GM21528 (cell line): Measurements from ENCODE around the gene LY6G5C.
A peak's percentile ranks its signal among the peaks of the same experiment; 100 is the strongest.

Source experiments
- ATAC-seq: cut with Tn5 transposase; IDR thresholded peaks from one replicate; pipeline ENCODE4 v1.9.1; 2021; ENCODE audit warnings: mild to moderate bottlenecking, moderate library complexity; ENCODE audit not compliant: unreplicated experiment, low FRiP score

The LY6G5C gene

DNA sequence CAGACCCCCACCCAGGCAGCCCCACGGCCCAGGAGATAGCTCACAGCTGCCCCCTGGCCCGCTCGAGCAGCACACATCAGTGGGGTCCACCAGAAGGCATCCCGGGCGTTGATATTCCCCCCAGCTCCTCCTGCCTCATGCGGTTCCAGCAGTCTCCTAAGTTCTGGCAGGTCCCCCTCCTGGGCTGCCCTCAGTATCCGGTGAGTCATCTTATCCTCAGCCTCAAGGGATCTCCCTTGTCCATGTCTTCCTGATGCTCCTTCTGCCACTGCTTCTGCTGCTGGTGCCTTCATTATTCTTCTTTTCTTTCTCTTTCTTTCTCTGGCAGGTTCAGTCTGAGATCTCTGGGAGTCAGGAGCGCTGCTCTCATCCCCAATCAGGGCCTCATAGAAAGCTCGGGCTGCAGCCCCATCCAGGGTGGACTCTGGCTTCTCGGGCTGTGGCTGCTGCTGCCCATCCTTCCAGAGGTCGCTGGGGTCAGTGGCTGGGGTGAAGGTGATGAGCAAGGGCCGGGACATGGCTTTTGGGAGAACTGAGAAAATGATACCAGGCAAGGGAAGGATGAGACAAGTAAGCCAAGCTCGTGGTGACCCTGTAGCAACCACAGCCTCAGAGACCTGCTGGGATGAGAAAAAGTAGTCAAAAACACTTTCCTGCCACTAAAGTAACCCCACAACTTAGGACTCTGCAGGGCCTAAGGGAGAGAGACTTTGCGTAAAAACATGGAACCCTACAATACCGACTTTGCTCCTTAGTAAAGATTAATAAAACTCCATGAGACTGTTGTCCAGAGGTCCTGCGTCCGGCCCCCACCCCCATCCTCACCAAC, 16.7 kb downstream of the LY6G5C start:
- ATAC-seq, result no peak

DNA sequence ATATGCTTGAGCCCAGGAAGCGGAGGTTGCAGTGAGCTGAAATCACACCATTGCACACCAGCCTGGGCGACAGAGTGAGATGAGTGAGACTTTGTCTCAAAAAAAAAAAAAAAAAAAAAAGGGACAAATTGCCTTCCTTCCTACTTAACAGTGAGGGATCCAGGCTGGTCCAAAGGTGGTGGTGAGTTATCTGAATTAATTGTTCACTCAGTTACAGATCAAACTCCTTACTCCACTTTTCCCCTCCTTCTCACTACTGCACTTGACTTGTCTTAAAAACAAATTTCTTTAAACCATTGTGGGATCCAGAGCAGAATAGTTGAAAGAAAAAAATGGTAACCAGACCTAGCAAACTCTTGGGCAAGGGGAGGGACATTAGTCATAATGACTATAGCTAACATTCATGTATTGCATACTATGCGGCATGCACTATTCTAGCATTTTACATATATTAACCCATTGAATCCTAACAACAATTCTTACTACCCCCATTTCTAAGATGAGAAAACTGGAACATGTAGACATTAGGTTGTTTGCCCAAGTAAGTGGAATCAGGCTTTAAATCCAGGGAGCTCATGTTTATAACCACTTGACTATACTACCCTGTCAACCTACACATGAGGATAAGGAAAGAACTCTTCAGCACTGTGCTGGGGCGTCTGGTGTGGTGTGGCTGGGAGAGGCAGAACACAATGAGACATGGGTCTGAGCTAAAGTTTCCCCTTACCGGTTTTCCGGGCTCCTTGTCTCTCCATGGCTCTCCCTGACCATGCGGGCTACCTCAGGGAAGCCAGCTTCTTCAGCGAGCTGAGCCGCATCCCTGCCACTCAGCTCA, 17.5 kb downstream of the LY6G5C start:
- no peak for ATAC-seq

DNA sequence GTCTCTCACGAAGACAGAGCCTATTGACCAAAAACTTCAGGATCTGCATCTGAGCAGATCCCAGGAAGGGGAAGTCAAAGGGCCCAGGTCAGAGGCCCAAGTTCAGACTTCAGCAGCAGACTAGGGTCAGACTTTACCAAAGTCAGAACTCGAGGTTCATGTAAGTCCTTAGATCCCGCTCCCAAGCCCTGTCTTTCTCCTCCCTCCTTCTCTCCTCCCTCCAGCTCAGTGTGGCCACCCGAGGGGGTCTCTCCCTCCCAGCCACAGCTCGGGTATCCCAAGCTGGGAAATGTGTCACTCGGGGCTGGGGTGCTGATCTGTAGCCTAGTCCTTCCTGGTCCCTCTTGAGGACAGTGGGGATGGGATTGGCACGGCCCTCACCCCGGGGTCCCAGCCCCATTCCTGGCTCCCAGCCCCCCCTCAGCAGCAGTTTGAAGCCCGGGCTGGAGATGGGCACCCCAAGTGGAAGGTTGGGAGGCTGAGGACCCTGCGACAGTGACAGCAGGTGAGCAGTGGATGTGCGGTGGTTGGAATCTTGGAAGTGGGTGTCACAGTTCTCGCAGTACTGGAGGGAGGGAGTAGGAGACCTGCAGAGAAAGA, 18.6 kb downstream of the LY6G5C start:
- ATAC-seq, result no peak

DNA sequence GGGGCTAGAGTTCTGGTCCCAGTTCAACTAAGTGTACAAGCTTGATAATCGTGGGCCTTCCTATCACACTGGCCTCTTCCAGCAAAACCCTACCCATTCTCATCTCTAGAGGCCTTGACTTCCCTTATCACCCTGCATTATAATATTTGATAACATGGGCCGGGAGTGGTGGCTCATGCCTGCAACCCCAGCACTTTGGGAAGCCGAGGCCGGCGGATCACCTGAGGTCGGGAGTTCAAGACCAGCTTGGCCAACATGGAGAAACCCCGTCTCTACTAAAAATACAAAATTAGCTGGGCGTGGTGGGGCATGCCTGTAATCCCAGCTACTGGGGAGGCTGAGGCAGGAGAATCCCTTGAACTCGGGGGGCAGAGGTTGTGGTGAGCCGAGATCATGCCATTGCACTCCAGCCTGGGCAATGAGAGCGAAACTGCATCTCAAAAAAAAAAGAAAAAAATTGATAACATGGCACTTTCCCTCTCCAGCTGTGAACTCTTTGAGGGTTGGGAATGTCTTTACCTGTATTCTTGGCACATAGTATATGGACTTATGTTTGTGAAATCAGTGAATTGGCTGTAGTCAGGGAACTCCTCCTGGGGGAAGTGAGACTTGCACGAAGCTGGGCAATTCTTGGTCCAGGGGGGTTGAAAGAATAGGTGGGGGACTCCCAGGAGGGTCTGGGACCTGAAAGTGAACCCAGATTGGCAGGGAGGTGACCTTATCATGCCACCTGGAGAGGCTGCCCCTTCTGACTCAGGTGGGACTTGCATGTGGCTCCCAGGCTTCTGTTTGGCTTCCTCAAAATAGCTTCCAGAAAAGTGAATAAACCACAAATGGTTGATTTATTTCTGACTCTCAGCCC, 19.4 kb downstream of the LY6G5C start:
- ATAC-seq, result no peak

DNA sequence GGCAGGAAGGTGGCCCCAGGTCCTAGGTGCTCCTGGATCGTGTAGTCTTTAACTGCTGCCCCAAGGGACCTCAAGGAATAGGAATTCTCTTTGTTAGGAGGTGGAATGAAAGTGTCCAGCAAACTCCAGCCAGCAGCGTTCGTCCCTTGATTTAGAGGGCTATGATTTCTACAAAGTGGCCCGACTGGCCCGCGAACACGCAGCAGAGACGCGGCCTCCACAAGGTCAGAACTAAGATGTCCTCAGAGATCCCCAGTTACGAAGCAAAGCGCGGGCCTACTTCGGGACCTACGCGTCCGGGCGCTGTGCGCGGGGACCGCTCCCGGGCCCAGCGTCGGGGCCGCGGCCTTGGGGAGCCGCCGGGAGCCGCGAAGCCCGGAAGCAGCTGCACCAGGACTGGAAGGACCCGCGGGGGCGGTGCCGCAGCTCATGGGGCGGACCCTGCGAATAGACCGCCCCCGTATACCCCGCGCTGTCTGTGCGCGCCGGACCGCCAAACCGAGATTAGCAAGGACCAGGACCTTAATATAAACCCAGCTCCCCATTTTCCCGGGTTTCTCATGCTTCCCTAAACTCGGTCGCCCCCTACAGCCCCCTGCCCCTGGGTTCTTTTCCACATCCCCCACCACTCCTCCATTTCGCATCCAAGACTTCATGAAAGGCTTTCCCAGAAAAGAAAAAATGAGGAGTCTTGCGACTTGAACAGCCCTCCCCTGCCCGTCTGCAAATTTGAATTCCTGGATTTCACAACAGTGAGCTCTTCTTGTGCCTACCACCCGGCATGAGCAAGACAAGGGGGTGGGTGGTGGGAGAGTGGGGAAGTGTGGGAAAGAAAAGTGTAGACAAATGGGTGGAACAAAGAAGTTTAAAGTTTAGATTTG, 20.2 kb downstream of the LY6G5C start, which contains the start of gene C6orf47:
Gene C6orf47 (minus strand): TSS at position 398 of the 881 bp plus-strand sequence. CDS start 831 bp downstream, outside the sequence.
- ATAC-seq, result no peak

DNA sequence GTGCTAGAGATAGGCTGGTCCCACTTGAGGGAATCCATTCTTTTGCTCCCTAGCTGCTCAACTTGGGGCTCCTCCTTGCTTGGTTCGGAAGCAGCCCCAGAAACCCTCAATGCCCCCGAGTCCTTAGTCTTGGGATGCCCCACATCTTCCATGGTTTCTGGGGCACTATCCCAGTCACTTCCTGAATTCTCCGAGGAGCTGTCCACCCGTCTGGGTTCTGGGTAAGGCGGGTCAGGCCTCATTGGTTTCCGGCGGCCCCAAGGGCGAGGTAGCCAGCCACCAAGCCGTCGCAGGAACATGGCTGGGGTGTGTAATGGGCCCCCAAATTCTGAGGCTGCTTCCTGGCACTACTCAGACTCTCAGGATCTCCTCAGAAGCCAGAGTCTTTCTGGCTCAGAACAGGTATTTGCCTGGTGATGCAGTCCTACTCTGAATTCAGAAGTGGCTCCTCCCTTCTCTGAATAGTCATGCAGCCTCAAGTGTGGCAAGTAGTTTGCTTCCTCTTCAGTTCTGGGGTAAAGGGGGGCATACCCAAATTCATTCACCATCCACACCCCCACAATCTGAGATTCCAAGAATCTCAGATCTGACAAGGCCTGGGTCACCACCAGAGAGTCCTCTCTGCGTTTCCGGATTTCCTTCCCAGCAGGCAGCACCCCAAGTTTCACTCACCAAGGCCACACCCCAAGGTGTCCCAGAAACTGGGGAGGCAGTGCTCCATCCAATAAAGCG, 21.1 kb downstream of the LY6G5C start:
- no peak for ATAC-seq

DNA sequence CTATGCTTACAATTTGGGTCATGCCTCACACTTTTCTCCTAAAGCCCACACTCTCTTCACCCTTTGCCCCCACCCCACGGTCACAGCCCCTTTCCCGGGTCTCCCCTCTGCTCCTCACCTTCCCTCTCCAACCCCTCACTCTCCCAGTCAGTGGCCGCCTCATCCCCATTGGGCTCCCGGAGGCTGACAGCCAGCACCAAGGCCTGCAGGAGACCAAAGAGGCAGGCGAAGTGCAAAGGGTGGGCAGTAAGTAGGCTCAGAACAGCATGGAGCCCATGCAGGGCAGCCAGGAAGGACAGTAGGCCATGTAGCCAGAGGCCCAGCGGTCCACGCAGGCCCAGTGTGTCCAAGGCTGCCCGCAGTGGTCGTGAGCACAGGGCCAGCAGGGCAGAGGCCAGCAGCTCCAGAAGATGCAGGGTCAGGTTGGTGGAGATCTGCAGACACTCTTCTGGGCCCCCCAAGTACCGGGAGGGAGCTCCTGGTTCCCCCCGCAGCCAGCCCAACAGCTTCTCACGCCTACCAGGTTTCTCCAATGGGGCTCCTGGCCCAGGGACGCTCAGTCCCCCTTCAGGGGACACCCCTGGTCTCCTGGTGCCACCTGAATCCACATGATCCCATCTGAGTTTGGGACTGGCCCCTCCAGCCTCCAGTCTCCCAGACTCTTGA, 21.8 kb downstream of the LY6G5C start:
- no peak for ATAC-seq

DNA sequence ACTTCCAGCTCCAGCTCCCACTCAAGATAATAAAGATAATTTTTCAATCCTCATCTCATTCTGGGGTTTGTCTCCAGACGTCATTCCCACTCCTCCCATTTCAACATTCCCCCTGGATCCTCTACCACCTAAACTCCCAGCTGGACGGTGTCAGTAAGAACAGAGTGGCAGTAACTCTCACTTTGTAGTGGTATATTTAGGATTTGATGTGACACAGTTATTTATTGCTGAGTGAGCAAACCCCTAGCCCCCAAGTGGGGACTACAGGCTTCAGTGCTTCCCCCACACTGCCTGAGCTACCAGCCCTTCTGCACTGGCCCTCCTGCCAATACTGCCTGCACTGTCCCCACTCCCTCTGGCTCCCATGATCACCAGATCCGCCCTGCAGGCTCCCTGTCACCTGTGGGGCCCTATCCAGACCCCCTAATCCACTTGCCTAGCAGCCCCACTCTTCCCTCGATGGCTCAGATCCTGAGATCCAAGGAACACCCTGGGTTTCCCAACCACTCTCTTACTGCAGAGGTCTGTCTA, 22.6 kb downstream of the LY6G5C start:
- no peak for ATAC-seq

DNA sequence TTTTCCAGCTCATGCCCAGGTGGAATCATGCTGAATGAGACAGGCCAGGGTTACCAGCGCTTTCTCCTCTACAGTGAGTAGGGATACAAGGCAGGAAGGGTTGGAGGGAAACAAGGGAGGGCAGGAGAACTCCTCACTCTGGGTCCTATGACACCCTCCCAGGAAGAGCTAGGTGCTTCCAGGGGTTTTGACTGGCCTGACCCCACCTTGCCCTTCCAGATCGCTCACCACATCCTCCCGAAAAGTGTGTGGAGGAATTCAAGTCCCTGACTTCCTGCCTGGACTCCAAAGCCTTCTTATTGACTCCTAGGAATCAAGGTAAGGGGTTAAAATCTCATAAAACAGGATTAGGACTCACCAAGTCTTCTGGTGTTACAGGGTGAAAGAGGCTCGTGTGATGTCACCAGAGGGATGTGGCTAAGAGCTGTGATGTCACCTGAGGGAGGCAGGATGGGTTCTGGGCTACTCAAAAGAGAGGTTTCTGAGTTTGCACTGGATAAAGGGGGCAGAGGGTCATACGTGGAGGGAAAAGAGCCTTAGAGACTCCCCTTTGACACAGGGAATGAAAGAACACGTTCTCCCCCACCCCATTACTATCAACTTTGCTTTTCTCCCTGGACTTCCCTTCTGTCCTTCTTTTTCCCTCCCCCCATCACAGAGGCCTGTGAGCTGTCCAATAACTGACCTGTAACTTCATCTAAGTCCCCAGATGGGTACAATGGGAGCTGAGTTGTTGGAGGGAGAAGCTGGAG, 23.3 kb downstream of the LY6G5C start:
- ATAC-seq, result no peak

DNA sequence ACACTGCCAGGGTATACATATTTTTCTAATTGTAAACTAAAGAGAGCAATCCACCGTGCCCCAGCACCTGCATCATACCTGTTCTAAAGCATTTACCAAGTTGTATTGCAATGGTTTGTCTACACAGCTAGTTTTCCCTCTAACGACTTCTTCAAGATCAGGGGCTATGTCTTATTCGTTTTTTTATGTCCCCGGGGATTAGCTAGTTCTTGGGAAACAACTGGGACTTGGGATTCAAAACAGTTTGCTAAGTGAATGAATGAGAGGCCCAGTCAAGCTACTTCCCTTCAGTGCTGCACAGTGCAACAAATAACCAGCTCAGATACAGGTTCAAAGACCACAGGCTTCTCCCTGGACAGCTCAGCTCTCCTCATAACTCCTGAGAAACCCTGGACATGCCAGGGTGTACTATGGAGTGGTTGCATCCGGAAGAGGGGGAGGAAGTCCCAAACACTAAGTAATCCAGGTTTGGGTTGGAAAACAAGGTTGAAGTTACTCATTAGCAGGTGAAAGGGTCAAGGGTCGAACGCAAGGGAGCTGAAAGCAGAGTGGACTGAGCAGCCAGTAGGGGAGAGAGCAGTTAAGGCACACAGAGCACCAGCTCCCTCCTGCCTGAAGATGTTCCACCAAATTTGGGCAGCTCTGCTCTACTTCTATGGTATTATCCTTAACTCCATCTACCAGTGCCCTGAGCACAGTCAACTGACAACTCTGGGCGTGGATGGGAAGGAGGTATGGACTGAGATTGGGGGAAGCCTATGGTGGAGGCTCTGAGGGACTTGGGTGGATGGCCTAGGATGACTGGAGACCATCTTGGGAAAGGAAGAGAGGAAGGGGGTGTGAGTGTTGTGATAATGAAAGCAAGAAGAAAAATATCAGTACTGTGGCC, 25.3 kb downstream of the LY6G5C start, which contains the start of gene APOM:
Gene APOM (plus strand): TSS at position 546 of the 889 bp plus-strand sequence. CDS start 73 bp downstream, at position 619.
- ATAC-seq, result no peak

DNA sequence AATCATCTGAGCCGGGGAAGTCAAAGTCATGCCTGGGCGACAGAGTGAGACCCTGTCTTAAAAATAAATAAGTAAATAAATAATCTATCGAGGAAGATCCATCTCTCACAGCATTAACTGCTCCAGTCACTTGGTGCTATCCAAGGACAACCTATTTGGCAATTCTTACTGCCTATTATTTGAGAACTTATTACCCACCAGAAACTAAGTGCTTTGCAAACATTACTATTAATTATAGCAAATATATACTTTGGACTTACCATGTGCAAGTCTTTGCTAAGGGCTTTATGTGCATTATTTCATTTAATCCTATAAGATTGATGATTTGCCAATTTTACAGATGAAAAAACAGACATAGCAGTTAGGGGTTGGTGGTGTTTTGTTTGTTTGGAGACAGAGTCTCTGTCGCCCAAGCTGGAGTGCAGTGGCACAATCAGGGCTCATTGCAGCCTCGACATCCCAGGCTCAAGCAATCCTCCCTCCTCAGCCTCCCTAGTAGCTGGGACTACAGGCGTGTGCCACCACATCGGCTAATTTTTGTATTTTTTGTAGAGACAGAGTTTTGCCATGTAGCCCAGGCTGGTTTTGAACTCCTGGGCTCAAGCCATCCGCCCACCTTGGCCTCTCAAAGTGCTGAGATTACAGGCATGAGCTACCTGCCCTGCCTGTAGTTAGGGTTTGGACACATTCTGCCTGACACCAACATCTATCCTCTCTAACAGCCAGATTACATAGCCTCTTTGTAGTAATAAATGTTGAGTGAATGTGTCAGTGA, 26.1 kb downstream of the LY6G5C start:
- ATAC-seq, result no peak

DNA sequence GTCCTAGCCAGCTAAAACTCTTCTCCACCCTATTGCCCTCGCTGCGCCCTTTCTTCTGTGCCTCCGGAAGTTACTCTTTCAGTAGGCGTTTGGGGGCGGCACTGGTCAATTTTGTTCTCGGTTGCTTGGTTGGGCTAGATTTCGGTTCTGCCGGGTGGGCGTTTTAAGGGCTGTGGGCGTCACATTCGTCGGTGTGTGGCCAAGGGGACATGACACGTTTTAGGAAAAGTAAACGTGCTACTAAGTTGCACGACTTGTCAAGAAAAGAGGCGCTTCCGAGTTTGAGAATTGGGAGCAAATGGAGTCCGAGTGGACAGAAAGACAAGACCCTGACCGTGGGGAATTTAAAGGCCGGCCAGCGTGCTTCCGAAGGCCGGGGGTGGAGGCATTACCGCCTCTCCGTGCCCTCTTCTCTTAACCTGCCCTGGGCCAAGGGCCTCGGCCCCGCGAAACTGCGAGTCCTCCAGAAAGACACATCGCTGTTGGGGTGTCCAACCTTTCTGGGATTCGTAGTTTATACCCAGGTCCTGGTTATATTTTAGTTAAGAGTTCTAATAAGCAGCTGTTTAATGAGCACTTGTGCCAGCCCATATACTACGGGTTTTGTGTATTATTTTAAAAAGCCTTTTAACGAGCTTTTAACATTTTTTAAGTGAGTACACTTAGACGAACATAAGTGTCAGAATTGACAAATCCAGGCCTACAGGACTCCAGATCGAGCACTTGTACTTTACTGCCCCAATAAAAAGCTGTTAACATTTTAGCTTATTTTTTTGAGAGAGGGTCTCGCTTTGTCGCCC, 27.7 kb downstream of the LY6G5C start:
- ATAC-seq, result peak; percentile 49

DNA sequence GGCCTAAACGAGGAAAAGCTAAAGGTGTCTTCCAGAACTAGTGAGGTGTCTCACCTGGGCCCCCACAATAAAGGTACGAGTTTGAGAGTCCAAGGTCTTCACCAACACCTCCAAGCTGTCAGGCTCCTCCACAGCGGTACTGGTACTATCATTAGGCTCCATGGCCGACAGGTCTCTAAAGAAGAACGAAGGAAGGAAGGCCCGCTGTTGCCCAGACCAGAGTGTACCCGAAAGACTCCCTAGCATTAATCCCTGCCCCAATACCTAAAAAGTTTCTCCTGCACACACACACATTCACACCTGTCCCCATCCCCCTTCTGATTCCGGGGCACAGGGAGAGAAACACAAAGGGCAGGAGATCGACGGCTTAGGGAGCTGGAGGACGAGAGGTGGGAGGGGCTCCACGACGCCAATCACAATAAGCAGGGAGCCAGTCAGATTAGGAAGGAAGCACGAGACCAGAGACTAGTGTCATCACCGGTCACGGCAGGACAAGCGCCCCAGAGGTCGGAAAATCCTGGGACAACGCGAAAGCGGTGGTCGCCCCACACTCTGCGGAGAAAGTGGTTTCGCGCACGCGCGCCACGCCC, 29.2 kb downstream of the LY6G5C start:
- ATAC-seq, result peak; percentile 30

DNA sequence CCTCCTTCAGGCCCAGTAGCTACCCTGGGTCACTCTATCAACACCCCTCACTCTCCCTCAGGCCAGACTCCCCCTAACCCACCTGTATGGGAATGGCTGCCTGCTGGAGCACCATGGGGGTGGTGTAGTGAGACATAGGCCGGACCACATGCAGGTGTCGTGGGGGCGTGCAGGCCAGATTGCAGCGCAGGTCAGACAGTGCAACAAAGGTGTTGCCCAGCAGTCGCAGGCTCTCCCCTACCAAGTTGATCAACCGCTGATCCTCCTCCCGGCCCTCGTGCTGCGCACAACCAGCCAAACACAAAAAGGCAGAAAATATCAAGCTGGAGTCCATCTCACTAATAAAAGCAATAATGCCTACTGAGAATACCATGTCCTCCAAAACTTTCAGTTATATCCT, 35.5 kb downstream of the LY6G5C start:
- ATAC-seq, result no peak
